KMS-11 (cell line): ENCODE results near the gene METTL13.

Experiments
- H2AFZ ChIP-seq: fragments of 200-600 bp; sonication (generic); 2 replicates; pipeline ENCODE4 v1.6.1; 2016; ENCODE audit warnings: antibody characterized with exemption, mixed run types, low read depth
- H3K27ac ChIP-seq: fragments of 200-600 bp; sonication (generic); 2 replicates; pipeline ENCODE4 v1.6.1; 2016; ENCODE audit warnings: mild to moderate bottlenecking, mixed run types
- H3K27me3 ChIP-seq: fragments of 200-600 bp; sonication (generic); 2 replicates; pipeline ENCODE4 v1.6.1; 2017; ENCODE audit warnings: mild to moderate bottlenecking, low read depth, mixed run types, moderate library complexity; ENCODE audit not compliant: insufficient read depth
- H3K36me3 ChIP-seq: fragments of 200-600 bp; sonication (generic); 2 replicates; pipeline ENCODE4 v1.6.1; 2017; ENCODE audit warnings: mild to moderate bottlenecking, mixed run types; ENCODE audit not compliant: insufficient read depth
- H3K4me1 ChIP-seq: fragments of 200-600 bp; sonication (generic); 2 replicates; pipeline ENCODE4 v1.6.1; 2016; ENCODE audit warnings: mild to moderate bottlenecking, low read depth, mixed run types; ENCODE audit not compliant: poor library complexity, severe bottlenecking
- H3K4me2 ChIP-seq: fragments of 200-600 bp; sonication (generic); 2 replicates; pipeline ENCODE4 v1.7.0; 2016; ENCODE audit warnings: mild to moderate bottlenecking, mixed run types
- H3K4me3 ChIP-seq: fragments of 200-600 bp; sonication (generic); IDR thresholded peaks from 2 replicates; pipeline ENCODE4 v1.6.1; 2017; ENCODE audit warnings: low read depth, low read length, mixed read lengths; ENCODE audit not compliant: insufficient read depth
- H3K79me2 ChIP-seq: fragments of 200-600 bp; sonication (generic); 2 replicates; pipeline ENCODE4 v1.6.1; 2016; ENCODE audit warnings: low read depth, mixed run types; ENCODE audit not compliant: insufficient read depth
- H3K9ac ChIP-seq: fragments of 200-600 bp; sonication (generic); 2 replicates; pipeline ENCODE4 v1.6.1; 2016; ENCODE audit warnings: mild to moderate bottlenecking, mixed run types
- H4K20me1 ChIP-seq: fragments of 200-600 bp; sonication (generic); 2 replicates; pipeline ENCODE4 v1.6.1; 2016; ENCODE audit warnings: mild to moderate bottlenecking, mixed run types; ENCODE audit not compliant: insufficient read depth
- CTCF ChIP-seq: fragments of 200-600 bp; sonication (generic); conservative IDR thresholded peaks from 2 replicates; pipeline ENCODE4 v1.6.1; 2017; ENCODE audit warnings: low read depth, mild to moderate bottlenecking, antibody characterized with exemption, low read length, moderate library complexity, mixed read lengths

The METTL13 gene

GRCh38 chr1:171788696-171789095 lies 7.2 kb downstream of the METTL13 start:
- H3K4me2 ChIP-seq = peak overlapping the region; percentile 47
- H2AFZ ChIP-seq = no peak overlapping the region
- H4K20me1 ChIP-seq = peaks cover 6% of the 10 kb centered on the region; the same call in 1 of the 2 replicates
- no peak for TF ChIP-seq CTCF
- no peak overlapping the region for H3K9ac ChIP-seq
- H3K27me3 ChIP-seq = no peaks in the 10 kb centered on the region; the same call in 1 of the 2 replicates
- no peaks in the 10 kb centered on the region for H3K36me3 ChIP-seq
- H3K4me1 ChIP-seq = peaks cover 37% of the 10 kb centered on the region
- no peak overlapping the region; the same call in 1 of the 2 replicates for H3K27ac ChIP-seq
- no peak overlapping the region for H3K4me3 ChIP-seq
- no peaks in the 10 kb centered on the region for H3K79me2 ChIP-seq

- Histone ChIP-seq H3K4me3 (no peak overlapping the region), H3K36me3 (no peaks in the 10 kb centered on the region), H3K4me2 (no peak overlapping the region), H2AFZ (no peak overlapping the region), H3K9ac (no peak overlapping the region), H3K4me1 (peaks cover 22% of the 10 kb centered on the region), H3K27ac (no peak overlapping the region), H3K27me3 (no peaks in the 10 kb centered on the region; the same call in 1 of the 2 replicates), H4K20me1 (peaks cover 6% of the 10 kb centered on the region; the same call in 1 of the 2 replicates), H3K79me2 (no peaks in the 10 kb centered on the region)
- TF ChIP-seq CTCF = no peak
These were observed 8.9 kb downstream of the METTL13 start for GRCh38 chr1:171790318-171790717.

GRCh38 chr1:171792656-171793369 lies 11.4 kb downstream of the METTL13 start:
- H3K79me2 ChIP-seq = no peaks in the 10 kb centered on the region

GRCh38 chr1:171793636-171794035 lies 12.2 kb downstream of the METTL13 start:
- H3K4me2 ChIP-seq = no peak overlapping the region
- no peaks in the 10 kb centered on the region for H3K27me3 ChIP-seq
- H3K27ac ChIP-seq = no peak overlapping the region
- H3K9ac ChIP-seq = no peak overlapping the region
- H3K36me3 ChIP-seq = no peaks in the 10 kb centered on the region
- H3K4me3 ChIP-seq = no peak overlapping the region
- peaks cover 6% of the 10 kb centered on the region; the same call in 1 of the 2 replicates for H4K20me1 ChIP-seq
- peaks cover 9% of the 10 kb centered on the region for H3K4me1 ChIP-seq
- H3K79me2 ChIP-seq = no peaks in the 10 kb centered on the region
- H2AFZ ChIP-seq = no peak overlapping the region
- no peak for TF ChIP-seq CTCF

More at GRCh38 chr1:171792656-171793369, 11.4 kb downstream of the METTL13 start:
- no peak overlapping the region for H3K27ac ChIP-seq
- no peak overlapping the region for H2AFZ ChIP-seq
- H4K20me1 ChIP-seq = peaks cover 6% of the 10 kb centered on the region; the same call in 1 of the 2 replicates
- H3K4me2 ChIP-seq = no peak overlapping the region
- no peaks in the 10 kb centered on the region for H3K36me3 ChIP-seq
- H3K27me3 ChIP-seq = no peaks in the 10 kb centered on the region
- H3K4me3 ChIP-seq = no peak overlapping the region
- H3K9ac ChIP-seq = no peak overlapping the region
- H3K4me1 ChIP-seq = peaks cover 17% of the 10 kb centered on the region
- no peak for TF ChIP-seq CTCF
